Coronary artery (tissue), 2 donors: ENCODE measurements around the gene OR14A16.

ENCODE experiments used
- DNase-seq: peaks from one replicate; pipeline ENCODE4 v3.0.0-alpha.2; 2017; ENCODE audit warnings: low spot score
- H3K27ac ChIP-seq, 2 donors: fragments of 200-600 bp; sonication (generic); one replicate each; pipeline ENCODE4 v1.5.1; 2016 to 2019
- H3K4me3 ChIP-seq: fragments of 200-600 bp; sonication (generic); 2 replicates; pipeline ENCODE4 v1.5.1; 2016; ENCODE audit warnings: mild to moderate bottlenecking, moderate library complexity
- TF ChIP-seq, protein P1 (sequence below): fragments of 200-600 bp; sonication (generic); IDR thresholded peaks from one replicate; pipeline ENCODE4 v1.5.1; 2019; ENCODE audit warnings: antibody characterized with exemption

OR14A16 gene

DNA sequence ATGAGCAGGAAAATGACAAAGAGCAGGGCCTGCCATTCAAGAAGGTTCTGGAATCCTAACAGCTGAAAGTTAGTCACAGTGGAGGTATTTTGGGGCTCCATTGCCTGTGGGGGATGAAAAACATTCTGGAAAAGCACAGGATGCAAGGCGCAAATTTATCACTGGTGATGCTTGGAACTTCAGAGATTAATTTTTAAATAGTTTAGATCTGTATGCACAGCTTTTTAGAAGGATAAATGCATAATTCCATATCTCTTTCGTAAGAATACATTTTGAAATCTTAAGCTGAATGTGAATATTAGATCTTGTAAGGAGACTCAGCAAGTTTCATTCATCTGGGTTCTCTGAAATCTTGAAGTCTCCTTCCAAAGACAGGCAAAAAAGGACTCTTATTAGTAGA, 17.9 kb upstream of the OR14A16 start, which contains the start of gene OR11L1:
Gene OR11L1 (minus strand): TSS at position 101 of the 400 bp plus-strand sequence. CDS start 0 bp downstream, at position 101.
- no peak for DNase-seq
- Histone ChIP-seq H3K27ac (no peak within 1 kb of the TSS), H3K4me3 (no peak within 1 kb of the TSS)
- TF ChIP-seq, protein P1, sequence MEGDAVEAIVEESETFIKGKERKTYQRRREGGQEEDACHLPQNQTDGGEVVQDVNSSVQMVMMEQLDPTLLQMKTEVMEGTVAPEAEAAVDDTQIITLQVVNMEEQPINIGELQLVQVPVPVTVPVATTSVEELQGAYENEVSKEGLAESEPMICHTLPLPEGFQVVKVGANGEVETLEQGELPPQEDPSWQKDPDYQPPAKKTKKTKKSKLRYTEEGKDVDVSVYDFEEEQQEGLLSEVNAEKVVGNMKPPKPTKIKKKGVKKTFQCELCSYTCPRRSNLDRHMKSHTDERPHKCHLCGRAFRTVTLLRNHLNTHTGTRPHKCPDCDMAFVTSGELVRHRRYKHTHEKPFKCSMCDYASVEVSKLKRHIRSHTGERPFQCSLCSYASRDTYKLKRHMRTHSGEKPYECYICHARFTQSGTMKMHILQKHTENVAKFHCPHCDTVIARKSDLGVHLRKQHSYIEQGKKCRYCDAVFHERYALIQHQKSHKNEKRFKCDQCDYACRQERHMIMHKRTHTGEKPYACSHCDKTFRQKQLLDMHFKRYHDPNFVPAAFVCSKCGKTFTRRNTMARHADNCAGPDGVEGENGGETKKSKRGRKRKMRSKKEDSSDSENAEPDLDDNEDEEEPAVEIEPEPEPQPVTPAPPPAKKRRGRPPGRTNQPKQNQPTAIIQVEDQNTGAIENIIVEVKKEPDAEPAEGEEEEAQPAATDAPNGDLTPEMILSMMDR, result no peak

DNA sequence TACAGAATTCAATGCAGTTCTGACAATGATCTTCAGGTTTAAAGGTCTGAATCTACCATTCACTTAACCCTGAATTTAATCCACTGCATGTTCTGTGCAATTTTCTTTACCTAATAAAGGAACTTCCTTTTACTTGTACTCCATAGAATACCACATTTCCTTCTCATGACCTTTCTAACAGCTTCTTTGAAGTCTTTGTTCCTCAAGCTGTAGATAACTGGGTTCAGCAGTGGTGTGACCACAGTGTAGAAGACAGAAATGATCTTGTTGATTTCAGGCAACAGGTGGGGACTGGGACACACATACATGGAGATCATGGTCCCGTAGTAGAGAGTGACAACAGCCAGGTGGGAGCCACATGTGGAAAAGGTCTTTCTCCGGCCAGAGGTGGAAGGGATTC, 16.9 kb upstream of the OR14A16 start:
- TF ChIP-seq, protein P1, result no peak
- Histone ChIP-seq H3K27ac (no peak overlapping the region), H3K4me3 (no peak overlapping the region)
- DNase-seq, result no peak

DNA sequence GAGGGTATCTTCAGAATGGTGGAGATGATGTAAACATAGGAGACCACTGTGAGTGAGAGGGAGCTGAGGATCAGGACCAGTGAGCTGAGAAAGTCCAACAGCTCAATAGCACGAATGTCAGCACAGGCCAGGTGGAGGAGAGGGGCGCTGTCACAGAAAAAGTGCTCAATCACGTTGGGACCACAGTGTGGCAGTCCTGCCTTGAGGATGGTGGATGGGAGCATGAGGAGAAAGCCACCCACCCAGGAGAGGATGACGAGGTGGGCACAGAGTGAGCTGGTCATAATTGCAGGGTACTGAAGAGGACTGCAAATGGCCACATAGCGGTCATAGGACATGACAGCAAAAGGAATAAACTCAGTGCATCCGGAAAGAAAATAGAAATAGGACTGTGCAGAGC, 9.7 kb upstream of the OR14A16 start:
- Histone ChIP-seq H3K27ac (no peak overlapping the region), H3K4me3 (no peak overlapping the region)
- TF ChIP-seq, protein P1, result no peak
- no peak for DNase-seq

DNA sequence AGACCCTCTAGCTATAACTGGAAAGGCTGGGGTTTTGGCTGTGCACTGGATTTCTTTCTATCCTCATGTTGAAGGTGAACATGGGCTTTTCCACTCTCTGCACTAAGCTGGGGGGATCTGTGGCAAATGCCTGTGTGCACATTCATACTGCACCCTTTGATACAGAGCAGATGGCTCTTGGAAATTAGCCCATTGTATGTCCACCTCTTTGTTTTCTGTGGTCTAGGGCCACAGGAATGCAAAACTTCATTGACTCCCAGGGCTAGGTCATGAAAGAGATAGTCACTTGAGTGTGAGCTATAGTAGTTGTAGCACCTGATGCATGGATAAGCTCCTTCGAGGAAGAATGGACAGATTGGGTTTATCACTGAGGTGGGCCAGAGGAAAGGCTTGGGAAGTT, 5.7 kb upstream of the OR14A16 start:
- TF ChIP-seq, protein P1, result no peak
- no peak for DNase-seq
- H3K4me3 ChIP-seq, result no peak overlapping the region
- no peak overlapping the region for H3K27ac ChIP-seq

DNA sequence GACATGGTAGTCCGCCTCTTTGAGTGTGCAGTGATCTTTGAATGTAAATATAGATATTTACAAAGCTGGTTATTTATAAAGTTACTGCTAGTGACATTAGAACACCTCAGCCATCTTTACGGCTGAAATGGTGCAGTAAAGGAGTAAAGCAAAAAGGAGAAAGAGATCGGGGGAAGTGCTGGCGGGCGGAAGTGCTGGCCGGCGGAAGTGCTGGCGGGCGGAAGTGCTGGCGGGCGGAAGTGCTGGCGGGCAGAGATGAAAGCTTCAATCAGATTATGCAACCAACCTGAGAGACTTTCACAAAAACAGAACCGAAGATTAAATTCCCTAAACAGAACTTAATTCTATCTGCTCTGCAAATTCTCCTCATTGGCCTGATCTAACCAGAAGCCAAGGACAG, 1.4 kb upstream of the OR14A16 start:
- H3K4me3 ChIP-seq, result no peak overlapping the region
- TF ChIP-seq, protein P1, result no peak
- no peak for DNase-seq
- H3K27ac ChIP-seq, result no peak overlapping the region

DNA sequence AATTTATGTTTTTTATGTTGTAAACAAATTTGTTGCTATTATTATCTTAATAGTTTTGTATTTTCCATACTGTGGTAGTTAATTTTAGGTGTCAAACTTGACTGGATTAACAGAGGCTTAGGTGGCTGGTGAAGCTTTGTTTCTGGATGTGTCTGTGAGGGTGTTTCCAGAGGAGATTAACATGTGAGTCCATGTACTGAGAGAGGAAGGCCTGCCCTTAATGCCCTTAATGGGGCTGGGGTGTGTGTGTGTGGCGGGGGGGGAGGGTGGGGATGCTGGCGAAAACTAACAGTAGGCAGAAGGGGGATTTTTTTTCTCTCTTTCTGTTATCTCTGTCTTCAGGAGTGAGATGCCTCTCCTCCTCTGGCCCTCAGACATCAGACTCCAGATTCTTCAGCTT, 1.9 kb downstream of the OR14A16 start:
- TF ChIP-seq, protein P1, result no peak
- DNase-seq, result no peak

DNA sequence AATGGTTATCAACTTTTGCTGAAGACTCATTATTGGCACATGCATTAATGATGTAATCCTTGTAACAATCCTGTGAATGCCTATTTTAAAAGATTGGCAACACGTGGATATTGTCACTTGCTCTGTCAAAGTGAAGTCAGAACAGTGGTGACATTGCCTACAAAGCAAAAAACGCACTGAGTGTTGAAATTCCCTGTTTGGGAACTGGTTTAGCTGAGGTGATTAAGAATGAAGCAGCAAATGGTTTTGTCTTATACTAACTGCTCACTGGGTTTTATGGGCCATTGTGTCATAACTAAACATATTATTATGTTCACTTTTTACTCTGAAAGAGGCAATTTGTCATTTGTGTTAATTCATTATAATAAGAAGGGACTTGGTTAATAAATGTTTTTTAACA, 11.3 kb downstream of the OR14A16 start:
- Histone ChIP-seq H3K27ac (no peak overlapping the region), H3K4me3 (no peak overlapping the region)
- DNase-seq, result no peak
- TF ChIP-seq, protein P1, result no peak

More for the DNA sequence above, 1.9 kb downstream of the OR14A16 start:
- Histone ChIP-seq H3K27ac (no peak overlapping the region), H3K4me3 (no peak overlapping the region)
